B cell (primary cell): Measurements from ENCODE around the gene FFAR4. TPM values are rescaled to one million over a fixed set of nuclear protein-coding genes. Genes with fewer than 3 reads are reported as not detected.

Experiments
- ATAC-seq: fragments of 200-7000 bp; cut with Tn5 transposase; one replicate; pipeline ENCODE4 v1.10.0; 2021; ENCODE audit warnings: low read depth, mild to moderate bottlenecking, moderate number of reproducible peaks, moderate library complexity
- CTCF ChIA-PET: fragments of 350-600 bp; sonication (Branson Sonifier 250); formaldehyde crosslinking; loops from one replicate; lab custom pipeline; 2021; ENCODE audit warnings: antibody characterized with exemption, inconsistent platforms; lab: Charles Lee
- POLR2A ChIA-PET: fragments of 350-600 bp; sonication (Branson Sonifier 250); formaldehyde crosslinking; loops from one replicate; lab custom pipeline; 2021; ENCODE audit warnings: antibody characterized with exemption; lab: Charles Lee
- DNase-seq: peaks from one replicate; pipeline ENCODE4 v3.0.0; 2013
- H2AFZ ChIP-seq: 2 replicates; pipeline ENCODE4 v1.6.1; 2012; ENCODE audit warnings: mild to moderate bottlenecking, low read depth, low read length; ENCODE audit not compliant: insufficient read depth, poor library complexity, severe bottlenecking
- H3K27ac ChIP-seq, 2 donors: 1 replicate in 1 of 2; 2 replicates in 1 of 2; pipeline ENCODE4 v1.5.1; 2012 to 2013; ENCODE audit warnings: low read length in 2 of 2, mild to moderate bottlenecking in 2 of 2, moderate library complexity in 1 of 2
- H3K27me3 ChIP-seq, 4 experiments: fragments of 200-600 bp in 1 of 4; sonication (generic) in 1 of 4; replicated peaks in 1 of 4; 1 replicate in 2 of 4; 2 replicates in 2 of 4; pipeline versions ENCODE4 v1.6.1 to v1.7.0; 2013 to 2016; ENCODE audit warnings: low read length in 3 of 4, mild to moderate bottlenecking in 2 of 4, mixed read lengths in 1 of 4, moderate library complexity in 1 of 4; ENCODE audit not compliant: insufficient read depth in 4 of 4, control insufficient read depth in 3 of 4; ENCODE audit errors: control extremely low read depth in 1 of 4
- H3K36me3 ChIP-seq, 2 experiments: replicated peaks in 1 of 2; 1 replicate in 1 of 2; 2 replicates in 1 of 2; pipeline versions ENCODE4 v1.6.1 to v1.7.1; 2013; ENCODE audit warnings: low read length in 1 of 2; ENCODE audit not compliant: insufficient read depth in 2 of 2, control insufficient read depth in 1 of 2; ENCODE audit errors: control extremely low read depth in 1 of 2, extremely low read depth in 1 of 2
- H3K4me1 ChIP-seq, 2 donors: fragments of 200-600 bp in 1 of 2; sonication (generic) in 1 of 2; 1 replicate in 1 of 2; 2 replicates in 1 of 2; pipeline versions ENCODE4 v1.5.1 to v1.6.1; 2013 to 2017; ENCODE audit warnings: low read length in 2 of 2; ENCODE audit not compliant: control insufficient read depth in 2 of 2, insufficient read depth in 2 of 2
- H3K4me2 ChIP-seq: replicated peaks from 2 replicates; pipeline ENCODE3; 2012; ENCODE audit warnings: mild to moderate bottlenecking, low read depth, low read length; ENCODE audit not compliant: poor library complexity, severe bottlenecking
- H3K4me3 ChIP-seq, 5 experiments: fragments of 200-600 bp in 1 of 5; sonication (generic) in 1 of 5; 1 replicate in 3 of 5; 2 replicates in 2 of 5; pipeline versions ENCODE4 v1.5.1 to v1.7.0; 2011 to 2016; ENCODE audit warnings: low read length in 4 of 5, mild to moderate bottlenecking in 4 of 5, low read depth in 2 of 5, control low read depth in 1 of 5, moderate library complexity in 1 of 5; ENCODE audit not compliant: insufficient read depth in 1 of 5; ENCODE audit errors: control extremely low read depth in 1 of 5, extremely low read depth in 1 of 5
- H3K79me2 ChIP-seq: fragments of 200-600 bp; sonication (generic); one replicate; pipeline ENCODE4 v1.6.0; 2016; ENCODE audit warnings: low read length; ENCODE audit not compliant: control insufficient read depth, insufficient read depth
- H3K9ac ChIP-seq: fragments of 200-600 bp; sonication (generic); 2 replicates; pipeline ENCODE4 v1.6.1; 2017; ENCODE audit warnings: mild to moderate bottlenecking, low read length, moderate library complexity
- H3K9me3 ChIP-seq, 3 donors: one replicate each; pipeline versions ENCODE4 v1.6.1 to v1.7.1; 2013; ENCODE audit warnings: low read length in 2 of 3; ENCODE audit not compliant: control insufficient read depth in 2 of 3, insufficient read depth in 1 of 3; ENCODE audit errors: control extremely low read depth in 1 of 3
- H4K20me1 ChIP-seq: 2 replicates; pipeline ENCODE4 v1.6.0; 2012; ENCODE audit warnings: mild to moderate bottlenecking, low read length; ENCODE audit not compliant: insufficient read depth, control insufficient read depth, poor library complexity, severe bottlenecking
- H3K27ac Mint-ChIP-seq: one replicate; pipeline ENCODE4 v1.8.0; 2021; ENCODE audit warnings: mixed read lengths
- H3K27me3 Mint-ChIP-seq: one replicate; pipeline ENCODE4 v1.8.0; 2021; ENCODE audit warnings: mixed read lengths
- H3K4me1 Mint-ChIP-seq: one replicate; pipeline ENCODE4 v1.8.0; 2021; ENCODE audit warnings: mixed read lengths
- H3K4me3 Mint-ChIP-seq: one replicate; pipeline ENCODE4 v1.8.0; 2021; ENCODE audit warnings: mixed read lengths
- H3K9me3 Mint-ChIP-seq: one replicate; pipeline ENCODE4 v1.8.0; 2022; ENCODE audit warnings: mixed read lengths; ENCODE audit not compliant: insufficient read depth
- EZH2 ChIP-seq: IDR thresholded peaks from 2 replicates; pipeline ENCODE4 v1.6.1; 2012; ENCODE audit warnings: borderline replicate concordance, low read depth, mild to moderate bottlenecking, moderate library complexity, low read length; ENCODE audit not compliant: insufficient read depth, poor library complexity, severe bottlenecking
- WGBS: methylation state at CpG from one replicate; pipeline ENCODE4 v1.1.5; 2013; ENCODE audit warnings: missing lambda C conversion rate; ENCODE audit not compliant: insufficient coverage; 5-methylcytosine and 5-hydroxymethylcytosine counted together
- intact Hi-C: fragments of 100-400 bp; cut with micrococcal nuclease; formaldehyde crosslinking; loops from one replicate; pipeline ENCODE4 v1.10.0; 2022
- polyA plus RNA-seq: library from polyadenylated mRNA; depleted of rRNA; stranded (reverse); fragments of >200 nt; gene quantifications from 2 replicates; pipeline ENCODE4 v1.2.3, GENCODE V29; 2012
- total RNA-seq, 2 donors: library from RNA; stranded (reverse); fragments of 120-200 nt in 1 of 2; gene quantifications; 1 replicate in 1 of 2; 2 replicates in 1 of 2; pipeline versions ENCODE4 v1.2.3 to v1.2.4, GENCODE V29; 2013 to 2022
- TF ChIP-seq, protein P1 (sequence below): fragments of 200-600 bp; IDR thresholded peaks from one replicate; pipeline ENCODE4 v1.8.0; 2022; ENCODE audit warnings: antibody characterized with exemption, mild to moderate bottlenecking

The FFAR4 gene
- total and polyA plus RNA-seq, 2 donors (not counting 1 experiment from before 2014, with no cell fraction given): not detected

DNA sequence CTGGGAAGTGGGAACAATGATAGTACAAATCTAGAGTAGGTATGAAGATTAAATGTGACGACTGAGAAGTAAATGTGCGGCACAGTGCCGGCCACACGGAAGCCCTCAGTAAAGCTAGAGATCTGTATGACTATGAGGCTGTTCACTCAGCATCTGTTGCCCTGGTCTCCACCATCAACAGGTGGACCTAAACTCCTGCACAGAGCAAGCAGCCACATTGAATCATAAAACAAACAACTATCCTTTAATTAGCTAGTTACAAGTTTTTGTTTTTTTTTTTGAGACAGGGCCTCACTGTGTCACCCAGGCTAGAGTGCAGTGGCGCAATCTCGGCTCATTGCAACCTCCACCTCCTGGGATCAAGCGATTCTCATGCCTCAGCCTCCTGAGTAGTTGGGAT is 18.0 kb downstream of the FFAR4 start:
- Mint-ChIP-seq H3K4me1 (no peaks in the 10 kb centered on the region), H3K9me3 (peaks cover 6% of the 10 kb centered on the region), H3K4me3 (no peak overlapping the region), H3K27me3 (peaks cover 25% of the 10 kb centered on the region), H3K27ac (no peak overlapping the region)
- intact Hi-C loops: no loop called here
- H3K27ac ChIP-seq: no peak overlapping the region
- no peak overlapping the region for H3K4me2 ChIP-seq
- POLR2A ChIA-PET: no interaction called here
- CTCF ChIA-PET: no interaction called here
- no peaks in the 10 kb centered on the region for H3K27me3 ChIP-seq
- H3K4me3 ChIP-seq: no peak overlapping the region
- TF ChIP-seq, protein P1, sequence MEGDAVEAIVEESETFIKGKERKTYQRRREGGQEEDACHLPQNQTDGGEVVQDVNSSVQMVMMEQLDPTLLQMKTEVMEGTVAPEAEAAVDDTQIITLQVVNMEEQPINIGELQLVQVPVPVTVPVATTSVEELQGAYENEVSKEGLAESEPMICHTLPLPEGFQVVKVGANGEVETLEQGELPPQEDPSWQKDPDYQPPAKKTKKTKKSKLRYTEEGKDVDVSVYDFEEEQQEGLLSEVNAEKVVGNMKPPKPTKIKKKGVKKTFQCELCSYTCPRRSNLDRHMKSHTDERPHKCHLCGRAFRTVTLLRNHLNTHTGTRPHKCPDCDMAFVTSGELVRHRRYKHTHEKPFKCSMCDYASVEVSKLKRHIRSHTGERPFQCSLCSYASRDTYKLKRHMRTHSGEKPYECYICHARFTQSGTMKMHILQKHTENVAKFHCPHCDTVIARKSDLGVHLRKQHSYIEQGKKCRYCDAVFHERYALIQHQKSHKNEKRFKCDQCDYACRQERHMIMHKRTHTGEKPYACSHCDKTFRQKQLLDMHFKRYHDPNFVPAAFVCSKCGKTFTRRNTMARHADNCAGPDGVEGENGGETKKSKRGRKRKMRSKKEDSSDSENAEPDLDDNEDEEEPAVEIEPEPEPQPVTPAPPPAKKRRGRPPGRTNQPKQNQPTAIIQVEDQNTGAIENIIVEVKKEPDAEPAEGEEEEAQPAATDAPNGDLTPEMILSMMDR: no peak
- TF ChIP-seq EZH2: no peak
- H3K4me1 ChIP-seq: no peaks in the 10 kb centered on the region
- peaks cover 0 to 6% (median 5%) of the 10 kb centered on the region in 3 donors for H3K9me3 ChIP-seq
- no peaks in the 10 kb centered on the region for H3K36me3 ChIP-seq
- no peaks in the 10 kb centered on the region for H4K20me1 ChIP-seq
- DNase-seq (no peak), ATAC-seq (no peak)
- no CpG with 5 or more reads among the region's 7 CpGs for WGBS
- no peaks in the 10 kb centered on the region for H3K79me2 ChIP-seq
- no peak overlapping the region for H2AFZ ChIP-seq
- no peak overlapping the region for H3K9ac ChIP-seq

DNA sequence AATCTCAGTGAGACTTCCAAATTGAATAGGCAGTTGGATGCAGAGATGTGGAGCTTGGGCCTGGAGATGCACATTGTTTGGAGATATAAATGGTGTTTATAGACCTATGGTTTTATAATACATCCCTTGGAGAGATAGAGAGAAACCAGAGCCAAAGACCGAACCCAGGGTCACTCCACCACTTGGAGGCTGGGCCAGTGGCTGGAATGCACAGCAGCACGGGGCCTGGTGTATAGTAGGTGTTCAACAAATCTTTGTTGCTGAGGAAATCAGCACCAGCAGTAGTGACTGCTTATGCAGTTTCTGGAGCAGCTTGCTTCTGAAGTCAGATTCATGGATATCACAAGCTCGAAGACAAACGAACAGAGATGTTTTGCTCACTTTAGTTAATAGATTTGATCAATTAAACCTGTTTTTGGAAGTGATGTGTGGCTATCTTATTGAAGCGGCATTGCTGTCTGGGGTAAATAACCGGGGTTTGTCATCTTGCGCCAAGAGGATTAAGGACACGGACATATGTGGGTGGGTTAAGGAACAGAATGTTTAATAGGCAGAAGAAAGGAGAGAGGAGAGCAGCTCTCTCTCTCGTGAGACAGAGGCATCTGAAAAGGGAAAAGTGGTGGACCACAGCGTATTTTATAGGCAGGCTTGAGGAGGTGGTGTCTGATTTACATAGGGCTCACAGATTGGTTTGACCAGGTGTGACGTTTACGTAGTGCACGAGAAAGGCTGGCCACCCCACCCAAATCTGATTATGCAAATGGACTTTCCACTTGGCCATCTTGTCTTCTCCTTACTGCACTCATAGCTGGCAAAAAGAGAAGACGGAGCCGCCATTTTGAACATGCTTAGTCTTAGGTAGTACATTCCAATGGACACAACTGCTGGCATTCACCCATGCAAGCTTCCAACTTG is 23.4 kb downstream of the FFAR4 start:
- H3K4me1 ChIP-seq: no peaks in the 10 kb centered on the region
- no peaks in the 10 kb centered on the region for H4K20me1 ChIP-seq
- ChIA-PET CTCF (no interaction called here), POLR2A (no interaction called here)
- H3K27ac ChIP-seq: no peak overlapping the region
- no peak overlapping the region for H3K4me3 Mint-ChIP-seq
- no peak overlapping the region for H3K4me2 ChIP-seq
- no peak overlapping the region for H3K9ac ChIP-seq
- intact Hi-C loops: no loop called here
- no peaks in the 10 kb centered on the region for H3K79me2 ChIP-seq
- H3K27me3 ChIP-seq: peaks cover 0 to 4% (median 0%) of the 10 kb centered on the region in 4 experiments
- TF ChIP-seq EZH2: no peak
- TF ChIP-seq, protein P1: no peak
- no peaks in the 10 kb centered on the region for H3K36me3 ChIP-seq
- H2AFZ ChIP-seq: no peak overlapping the region
- H3K4me1 Mint-ChIP-seq: no peaks in the 10 kb centered on the region
- H3K9me3 ChIP-seq: no peaks in the 10 kb centered on the region
- 93% methylated on average over 12 of the region's 15 CpGs for WGBS
- H3K27me3 Mint-ChIP-seq: peaks cover 7% of the 10 kb centered on the region
- ATAC-seq: no peak
- H3K9me3 Mint-ChIP-seq: no peaks in the 10 kb centered on the region
- H3K4me3 ChIP-seq: no peak overlapping the region
- H3K27ac Mint-ChIP-seq: no peak overlapping the region
- no peak for DNase-seq
